GM10266 (cell line): ENCODE data around the gene USP44.

Source experiments
- DNase-seq: peaks from one replicate; pipeline ENCODE4 v3.0.0; 2012; ENCODE audit errors: extremely low spot score
- CTCF ChIP-seq: IDR thresholded peaks from 2 replicates; pipeline ENCODE4 v1.5.1; 2012; ENCODE audit warnings: mild to moderate bottlenecking, low read depth; ENCODE audit not compliant: control insufficient read depth, insufficient read depth; ENCODE audit errors: missing control alignments

The USP44 gene

GRCh38 chr12:95480230-95480629, 71.0 kb downstream of the USP44 start:
- no peak for TF ChIP-seq CTCF
- DNase-seq: no peak

- TF ChIP-seq CTCF: no peak
- no peak for DNase-seq
Measured at GRCh38 chr12:95474660-95474958, 76.7 kb downstream of the USP44 start.

GRCh38 chr12:95473884-95474659, 77.2 kb downstream of the USP44 start, which contains the start of gene METAP2:
Gene METAP2 (plus strand): TSS chr12:95474152. CDS start chr12:95474180, 28 bp downstream.
- peak; percentile 88 for DNase-seq

GRCh38 chr12:95473231-95473883, 77.9 kb downstream of the USP44 start:
- no peak for TF ChIP-seq CTCF
- DNase-seq: peak; percentile 22

More at GRCh38 chr12:95473884-95474659, 77.2 kb downstream of the USP44 start, which contains the start of gene METAP2:
- no peak for TF ChIP-seq CTCF

- no peak for TF ChIP-seq CTCF
Measured at GRCh38 chr12:95470300-95470699, 81.0 kb downstream of the USP44 start.

More at GRCh38 chr12:95470300-95470699, 81.0 kb downstream of the USP44 start:
- no peak for DNase-seq
